ENCODE measurements around the gene GLI3. TPM values are rescaled to one million over a fixed set of nuclear protein-coding genes. Genes with fewer than 3 reads are reported as not detected.

Gene GLI3
- total RNA-seq, 1 experiment from 2014 or later = 45.0 TPM

DNA sequence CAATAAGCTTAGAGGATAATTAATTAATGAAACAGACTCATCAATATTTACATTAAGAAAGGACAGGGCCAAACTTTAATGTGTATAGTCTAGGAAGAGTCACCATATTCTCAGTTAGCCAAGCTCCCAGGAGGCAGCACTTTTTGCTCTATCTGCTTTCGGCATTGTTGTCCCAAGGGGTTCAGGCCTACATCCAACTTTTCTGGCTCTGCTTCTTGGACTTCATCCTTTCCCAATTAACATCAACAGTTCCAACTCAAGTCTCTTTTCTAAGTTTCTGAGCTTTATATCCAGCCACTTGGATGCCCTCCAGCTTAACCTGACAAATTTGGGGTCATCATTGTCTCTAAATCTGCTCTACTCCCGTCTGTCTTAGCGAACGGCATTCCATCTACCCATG is 42.8 kb downstream of the GLI3 start:
- Histone ChIP-seq H4K5ac (ENCODE audit: insufficient read length, low read depth, low read length) (no peak overlapping the region), H3K27me3 (ENCODE audit: insufficient read depth, low read length) (no peaks in the 10 kb centered on the region), H4K91ac (ENCODE audit: insufficient read length, low read depth, low read length) (no peak overlapping the region), H3T11ph (ENCODE audit: low read length) (no peak overlapping the region), H3K14ac (ENCODE audit: insufficient read depth, low read length) (no peak overlapping the region), H3K79me2 (ENCODE audit: insufficient read depth, low read length) (no peaks in the 10 kb centered on the region), H3K9me3 (ENCODE audit: control insufficient read depth, low read depth, low read length) (no peaks in the 10 kb centered on the region), H3K23ac (ENCODE audit: insufficient read length, low read depth, low read length) (no peak overlapping the region), H3K9ac (ENCODE audit: extremely low read depth, insufficient read length, low read length) (no peak overlapping the region), H3K4me1 (ENCODE audit: insufficient read depth, low read length) (0 out of 2 replicates have a peak, but pooled peaks cover 4% of the 10 kb centered on the region), H3K79me1 (ENCODE audit: insufficient read depth, low read depth, low read length, poor library complexity, severe bottlenecking) (no peaks in the 10 kb centered on the region), H2BK12ac (ENCODE audit: insufficient read length, low read depth, low read length) (no peak overlapping the region), H2BK120ac (ENCODE audit: low read depth, low read length, poor library complexity, severe bottlenecking) (no peak overlapping the region), H3K4ac (ENCODE audit: low read depth, low read length) (no peak overlapping the region), H3K18ac (ENCODE audit: insufficient read length, low read depth, low read length) (no peak overlapping the region), H2BK20ac (ENCODE audit: low read depth, low read length, poor library complexity, severe bottlenecking) (no peak overlapping the region), H4K8ac (replicated peaks; ENCODE audit: insufficient read length, low read depth, low read length) (no peak overlapping the region), H3K27ac (ENCODE audit: insufficient read length, low read depth, low read length) (no peak overlapping the region), H3K56ac (ENCODE audit: insufficient read length, low read depth, low read length) (no peak overlapping the region), H2BK15ac (ENCODE audit: low read depth, low read length) (no peak overlapping the region), H2AK5ac (ENCODE audit: insufficient read length, low read length) (no peak overlapping the region), H2BK5ac (ENCODE audit: insufficient read length, low read length) (no peak overlapping the region), H2AFZ (ENCODE audit: low read length) (no peak overlapping the region), H4K20me1 (ENCODE audit: control insufficient read depth, insufficient read depth, insufficient read length) (peaks cover 3% of the 10 kb centered on the region), H3K23me2 (ENCODE audit: insufficient read length, low read depth, low read length, poor library complexity, severe bottlenecking) (no peaks in the 10 kb centered on the region), H3K4me2 (ENCODE audit: insufficient read depth, insufficient read length, low read length) (no peak overlapping the region)
- no peak for DNase-seq
- Mint-ChIP-seq H3K27ac (no peak overlapping the region; a peak in 1 of 7 replicates), H3K9me3 (no peaks in the 10 kb centered on the region; a peak in 1 of 5 replicates), H3K4me3 (no peak overlapping the region), H3K27me3 (ENCODE audit: low read depth) (peaks cover 2% of the 10 kb centered on the region; the same call in 1 of the 2 replicates), H3K36me3 (ENCODE audit: insufficient read depth in 1 of 3, low read depth in 3 of 3) (peaks cover 0 to 2% (median 0%) of the 10 kb centered on the region in 3 experiments; a peak in 2 of 7 replicates), H3K4me1 (peaks cover 35 to 41% of the 10 kb centered on the region in 2 experiments)
- no CpG with 5 or more reads among the region's 4 CpGs for WGBS (ENCODE audit: extremely low coverage, insufficient read length, low lambda C conversion rate)
- TF ChIP-seq CTCF (conservative IDR thresholded peaks at IDR 0.05) = no peak
